ENCODE results near the gene CES4A. TPM values are rescaled to one million over a fixed set of nuclear protein-coding genes. Genes with fewer than 3 reads are reported as not detected.
"Not testable (repeated sequence)": the region's sequence is repeated elsewhere in the genome, so short reads cannot be mapped to it uniquely, and the experiment has no call there.

CES4A gene
- total RNA-seq, 1 donor from 2014 or later = 13.3 TPM

- no peaks in the 10 kb centered on the region for H3K27me3 ChIP-seq
- intact Hi-C loops (cut with DNase I) = no loop called here
- ATAC-seq = peak; percentile 45
- no peaks in the 10 kb centered on the region for H3K36me3 ChIP-seq
- H3K27ac ChIP-seq = no peak overlapping the region
- TF ChIP-seq, protein P1, sequence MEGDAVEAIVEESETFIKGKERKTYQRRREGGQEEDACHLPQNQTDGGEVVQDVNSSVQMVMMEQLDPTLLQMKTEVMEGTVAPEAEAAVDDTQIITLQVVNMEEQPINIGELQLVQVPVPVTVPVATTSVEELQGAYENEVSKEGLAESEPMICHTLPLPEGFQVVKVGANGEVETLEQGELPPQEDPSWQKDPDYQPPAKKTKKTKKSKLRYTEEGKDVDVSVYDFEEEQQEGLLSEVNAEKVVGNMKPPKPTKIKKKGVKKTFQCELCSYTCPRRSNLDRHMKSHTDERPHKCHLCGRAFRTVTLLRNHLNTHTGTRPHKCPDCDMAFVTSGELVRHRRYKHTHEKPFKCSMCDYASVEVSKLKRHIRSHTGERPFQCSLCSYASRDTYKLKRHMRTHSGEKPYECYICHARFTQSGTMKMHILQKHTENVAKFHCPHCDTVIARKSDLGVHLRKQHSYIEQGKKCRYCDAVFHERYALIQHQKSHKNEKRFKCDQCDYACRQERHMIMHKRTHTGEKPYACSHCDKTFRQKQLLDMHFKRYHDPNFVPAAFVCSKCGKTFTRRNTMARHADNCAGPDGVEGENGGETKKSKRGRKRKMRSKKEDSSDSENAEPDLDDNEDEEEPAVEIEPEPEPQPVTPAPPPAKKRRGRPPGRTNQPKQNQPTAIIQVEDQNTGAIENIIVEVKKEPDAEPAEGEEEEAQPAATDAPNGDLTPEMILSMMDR (IDR thresholded peaks at IDR 0.05) = no peak
- H3K4me1 ChIP-seq = no peaks in the 10 kb centered on the region
- H3K4me3 ChIP-seq = no peak overlapping the region
- H3K9me3 ChIP-seq = no peaks in the 10 kb centered on the region
- DNase-seq = no peak
These were observed 3.5 kb upstream of the CES4A start for GRCh38 chr16:66984892-66985311.

GRCh38 chr16:66986559-66986958, 1.8 kb upstream of the CES4A start:
- intact Hi-C loops (cut with DNase I) = no loop called here
- H3K36me3 ChIP-seq = no peaks in the 10 kb centered on the region
- no peak overlapping the region for H3K4me3 ChIP-seq
- TF ChIP-seq, protein P1 (IDR thresholded peaks at IDR 0.05) = no peak
- DNase-seq (no peak), ATAC-seq (no peak)
- H3K9me3 ChIP-seq = no peaks in the 10 kb centered on the region
- no peaks in the 10 kb centered on the region for H3K27me3 ChIP-seq
- H3K4me1 ChIP-seq = no peaks in the 10 kb centered on the region
- no peak overlapping the region for H3K27ac ChIP-seq

- ATAC-seq = no peak
- TF ChIP-seq, protein P1 (IDR thresholded peaks at IDR 0.05) = no peak
- H3K4me1 ChIP-seq = peaks cover 5% of the 10 kb centered on the region
- intact Hi-C loops (cut with DNase I) = no loop called here
- no peak for DNase-seq
- H3K27me3 ChIP-seq = no peaks in the 10 kb centered on the region
- no peaks in the 10 kb centered on the region for H3K9me3 ChIP-seq
- no peak overlapping the region for H3K4me3 ChIP-seq
- no peak overlapping the region for H3K27ac ChIP-seq
- no peaks in the 10 kb centered on the region for H3K36me3 ChIP-seq
These were observed 3.2 kb downstream of the CES4A start for GRCh38 chr16:66991545-66992077.

- intact Hi-C loops (cut with DNase I) = not testable (repeated sequence)
These were observed 5.2 kb downstream of the CES4A start for GRCh38 chr16:66993558-66993957.

DNA sequence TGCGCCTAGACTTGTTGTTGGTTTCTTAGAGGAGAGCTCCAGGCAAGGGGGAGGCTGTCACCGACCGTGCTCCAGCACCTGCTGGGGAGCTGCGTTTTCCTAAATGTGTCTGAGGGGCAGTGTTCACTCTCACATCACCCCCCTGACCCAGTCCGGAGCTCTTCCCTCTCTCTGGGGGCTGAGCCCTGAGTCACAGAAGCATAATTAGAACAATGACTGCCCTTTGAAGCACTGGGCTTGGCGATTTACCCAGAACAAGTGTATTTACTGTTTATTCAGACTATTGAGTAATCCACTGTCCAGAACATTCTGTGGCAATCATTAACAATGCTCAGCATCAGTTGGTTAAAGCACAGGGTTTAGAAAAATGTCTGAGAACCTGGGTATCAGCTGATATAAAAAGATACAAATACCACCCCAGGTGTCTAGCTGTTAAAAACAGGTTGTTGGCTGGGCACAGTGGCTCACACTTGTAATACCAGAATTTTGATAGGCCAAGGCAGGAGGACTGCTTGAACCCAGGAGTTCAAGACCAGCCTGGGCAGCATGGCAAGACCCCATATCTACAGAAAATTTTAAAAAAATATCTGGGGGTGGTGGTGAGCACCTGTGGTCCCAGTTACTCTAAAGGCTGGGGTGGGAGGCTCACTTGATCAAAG, 8.1 kb downstream of the CES4A start:
- DNase-seq (peak; percentile 69), ATAC-seq (peak; percentile 82)
- Histone ChIP-seq H3K9me3 (no peaks in the 10 kb centered on the region), H3K36me3 (no peaks in the 10 kb centered on the region), H3K4me3 (no peak overlapping the region), H3K27me3 (no peaks in the 10 kb centered on the region), H3K4me1 (peaks cover 16% of the 10 kb centered on the region), H3K27ac (peak overlapping the region; percentile 66)
- TF ChIP-seq, protein P1 (IDR thresholded peaks at IDR 0.05) = no peak
- intact Hi-C loops (cut with DNase I) = no loop called here

More at GRCh38 chr16:66993558-66993957, 5.2 kb downstream of the CES4A start:
- not testable (repeated sequence) for H3K27ac ChIP-seq, DNase-seq, H3K36me3 ChIP-seq, H3K4me3 ChIP-seq, H3K9me3 ChIP-seq, H3K4me1 ChIP-seq, ATAC-seq, H3K27me3 ChIP-seq

DNA sequence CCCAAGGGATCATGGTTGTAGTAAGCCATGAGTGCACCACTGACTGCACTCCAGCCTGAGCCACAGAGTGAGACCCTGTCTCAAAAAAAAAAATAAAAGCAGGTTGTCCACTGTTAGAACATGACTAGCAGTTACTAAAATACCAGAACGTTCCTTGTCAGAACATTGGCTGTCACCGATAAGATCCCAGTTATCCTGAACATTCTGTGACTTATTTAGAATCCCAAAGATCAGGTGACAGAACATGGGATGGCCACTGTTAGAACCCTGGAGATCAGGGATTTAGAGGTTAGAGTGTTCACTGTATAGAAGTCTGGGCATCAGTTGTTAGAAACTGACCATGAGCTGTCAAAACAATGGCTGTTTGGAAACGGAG, 8.6 kb downstream of the CES4A start:
- TF ChIP-seq, protein P1 (IDR thresholded peaks at IDR 0.05) = no peak
- DNase-seq = no peak
- no peaks in the 10 kb centered on the region for H3K9me3 ChIP-seq
- intact Hi-C loops (cut with DNase I) = no loop called here
- no peaks in the 10 kb centered on the region for H3K27me3 ChIP-seq
- ATAC-seq = no peak
- H3K36me3 ChIP-seq = no peaks in the 10 kb centered on the region
- H3K27ac ChIP-seq = peak overlapping the region; percentile 66
- H3K4me1 ChIP-seq = peaks cover 19% of the 10 kb centered on the region
- H3K4me3 ChIP-seq = no peak overlapping the region
